Keratinocyte (primary cell): ENCODE results near the gene ZNF576. TPM values are rescaled to one million over a fixed set of nuclear protein-coding genes. Genes with fewer than 3 reads are reported as not detected.

Experiments used
- DNase-seq: peaks from one replicate; pipeline ENCODE4 v3.0.0-alpha.2; 2011; ENCODE audit warnings: low read depth, missing footprints, low spot score
- FAIRE-seq: peaks from 2 replicates; lab custom pipeline; 2011; peaks lifted over from hg19 to GRCh38; lab: Jason Lieb, UNC
- H2AFZ ChIP-seq: 2 replicates; pipeline ENCODE4 v1.6.0; 2012; ENCODE audit warnings: low read length, control low read depth, inconsistent platforms; ENCODE audit not compliant: control insufficient read depth
- H3K27ac ChIP-seq: 2 replicates; pipeline ENCODE4 v1.5.1; 2011; ENCODE audit warnings: low read length; ENCODE audit not compliant: control insufficient read depth, insufficient read depth
- H3K27me3 ChIP-seq: 3 replicates; pipeline ENCODE4 v1.6.0; 2011; ENCODE audit warnings: low read length; ENCODE audit not compliant: control insufficient read depth, insufficient read depth; ENCODE audit errors: extremely low read depth
- H3K36me3 ChIP-seq, 2 experiments: 2 replicates in 1 of 2; 3 replicates in 1 of 2; pipeline ENCODE4 v1.5.1; 2011; ENCODE audit warnings: low read length in 2 of 2, mild to moderate bottlenecking in 1 of 2; ENCODE audit not compliant: control insufficient read depth in 2 of 2, insufficient read depth in 2 of 2; ENCODE audit errors: extremely low read depth in 1 of 2
- H3K4me1 ChIP-seq: 3 replicates; pipeline ENCODE4 v1.5.1; 2011; ENCODE audit warnings: low read length; ENCODE audit not compliant: control insufficient read depth, insufficient read depth; ENCODE audit errors: extremely low read depth
- H3K4me2 ChIP-seq: 3 replicates; pipeline ENCODE4 v1.6.0; 2011; ENCODE audit warnings: low read depth, low read length; ENCODE audit not compliant: control insufficient read depth, insufficient read depth; ENCODE audit errors: extremely low read depth
- H3K4me3 ChIP-seq, 3 experiments: fragments of 200-600 bp in 1 of 3; sonication (generic) in 1 of 3; 2 replicates in 2 of 3; 3 replicates in 1 of 3; pipeline ENCODE4 v1.5.1; 2011 to 2016; ENCODE audit warnings: low read length in 3 of 3, mild to moderate bottlenecking in 3 of 3, control low read depth in 2 of 3, inconsistent platforms in 1 of 3, low read depth in 1 of 3, mixed read lengths in 1 of 3, mixed run types in 1 of 3, moderate library complexity in 1 of 3; ENCODE audit not compliant: control insufficient read depth in 2 of 3, insufficient read depth in 2 of 3; ENCODE audit errors: extremely low read depth in 1 of 3
- H3K79me2 ChIP-seq: 2 replicates; pipeline ENCODE4 v1.6.0; 2012; ENCODE audit warnings: low read length; ENCODE audit not compliant: control insufficient read depth, insufficient read depth
- H3K9ac ChIP-seq: 3 replicates; pipeline ENCODE4 v1.6.0; 2011; ENCODE audit warnings: low read length; ENCODE audit not compliant: control insufficient read depth, insufficient read depth; ENCODE audit errors: extremely low read depth
- H3K9me1 ChIP-seq: 3 replicates; pipeline ENCODE4 v1.6.0; 2011; ENCODE audit warnings: low read length; ENCODE audit not compliant: control insufficient read depth, insufficient read depth; ENCODE audit errors: extremely low read depth
- H3K9me3 ChIP-seq: 2 replicates; pipeline ENCODE4 v1.5.1; 2012; ENCODE audit warnings: low read depth, low read length; ENCODE audit not compliant: control insufficient read depth
- H4K20me1 ChIP-seq: 3 replicates; pipeline ENCODE4 v1.6.0; 2011; ENCODE audit warnings: low read length; ENCODE audit not compliant: control insufficient read depth, insufficient read depth; ENCODE audit errors: extremely low read depth
- CTCF ChIP-seq, 3 experiments: IDR thresholded peaks in 1 of 3; conservative IDR thresholded peaks in 1 of 3; optimal IDR thresholded peaks in 1 of 3; 2 replicates in 2 of 3; 3 replicates in 1 of 3; pipeline versions ENCODE3 to v1.5.1; 2011; ENCODE audit warnings: low read length in 3 of 3, mild to moderate bottlenecking in 3 of 3, moderate library complexity in 2 of 3, control low read depth in 1 of 3, inconsistent platforms in 1 of 3; ENCODE audit not compliant: insufficient read depth in 2 of 3; ENCODE audit errors: extremely low read depth in 1 of 3
- EZH2 ChIP-seq: IDR thresholded peaks from one replicate; pipeline ENCODE4 v1.6.1; 2012; ENCODE audit warnings: inconsistent platforms, mild to moderate bottlenecking, low read length, moderate library complexity
- dilution Hi-C: fragments of 300-500 bp; cut with MboI; formaldehyde crosslinking; loops from one replicate; pipeline ENCODE4 v1.7.0; 2020; ENCODE audit warnings: low sequenced_read_pairs; ENCODE audit not compliant: extremely low pct_ligation_motif_present
- polyA plus RNA-seq, 5 experiments: library from polyadenylated mRNA; depleted of rRNA in 3 of 5; stranded (reverse) in 3 of 5; stranded (forward) in 1 of 5; unstranded in 1 of 5; fragments of >200 nt; gene quantifications; 1 replicate in 1 of 5; 2 replicates in 3 of 5; 3 replicates in 1 of 5; pipeline versions ENCODE4 v1.2.1 to v1.2.3, GENCODE V29; 2011 to 2012; ENCODE audit warnings: missing spikeins in 2 of 5, low read depth in 1 of 5, low replicate concordance in 1 of 5

The ZNF576 gene
- polyA plus RNA-seq, 1 donor (not counting 4 experiments of a cell fraction or from before 2014, with no cell fraction given): 6.4 TPM

DNA sequence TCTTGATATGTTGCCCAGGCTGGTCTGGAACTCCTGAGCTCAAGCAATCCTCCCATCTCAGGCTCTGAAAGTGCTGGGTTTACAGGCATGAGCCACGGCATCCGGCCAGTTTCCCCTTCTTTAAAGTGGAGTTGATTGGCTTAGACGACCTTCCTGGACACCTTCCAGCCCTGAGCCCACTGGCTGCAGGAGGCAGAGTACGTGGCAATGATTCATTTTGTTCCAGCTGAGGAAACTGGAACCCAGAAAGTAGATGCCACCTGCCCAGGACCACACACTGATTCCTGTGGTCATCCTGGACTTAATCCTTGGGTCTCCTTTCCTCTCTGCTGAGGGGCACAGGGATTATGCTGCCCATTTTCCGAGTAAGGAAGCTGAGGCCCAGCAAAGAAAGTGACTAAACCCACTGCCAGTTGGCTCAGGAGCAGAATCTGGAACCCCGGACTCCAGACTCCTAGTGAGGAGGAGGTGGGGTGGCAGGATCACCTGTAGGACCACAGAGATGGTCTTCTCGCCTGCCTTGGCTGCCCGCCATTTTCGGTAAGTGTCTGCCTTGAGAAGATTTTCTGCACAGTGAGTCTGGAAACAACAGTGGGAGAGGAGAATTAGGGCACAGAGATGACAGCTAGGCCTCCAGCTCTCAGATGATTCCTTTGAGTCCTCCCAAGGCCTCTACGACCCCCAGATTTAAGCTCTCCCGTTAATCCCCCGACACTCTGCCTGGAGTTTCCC lies 21.8 kb upstream of the ZNF576 start:
- Histone ChIP-seq H4K20me1 (no peaks in the 10 kb centered on the region), H3K36me3 (peaks cover 0 to 4% of the 10 kb centered on the region in 2 experiments), H3K4me2 (peak overlapping the region; percentile 94), H3K4me3 (peak overlapping the region; percentile 71 to 83 (median 79)), H3K79me2 (peaks cover 20% of the 10 kb centered on the region), H3K4me1 (peaks cover 27% of the 10 kb centered on the region), H3K9me1 (no peaks in the 10 kb centered on the region), H3K27me3 (no peaks in the 10 kb centered on the region), H3K27ac (peak overlapping the region; percentile 70), H3K9ac (peak overlapping the region; percentile 90), H3K9me3 (no peaks in the 10 kb centered on the region), H2AFZ (peak overlapping the region; percentile 25)
- dilution Hi-C loops: no loop called here
- no peak for FAIRE-seq
- DNase-seq: no peak
- TF ChIP-seq EZH2: no peak
- no peak for TF ChIP-seq CTCF (optimal IDR thresholded peaks at IDR 0.05 in 1 of 3, IDR thresholded peaks at IDR 0.05 in 1 of 3, conservative IDR thresholded peaks at IDR 0.05 in 1 of 3; ENCODE audit: extremely low read depth in 1 of 3, insufficient read depth in 2 of 3, low read length in 3 of 3)

GRCh38 chr19:43575156-43575950 lies 21.0 kb upstream of the ZNF576 start, which contains the start of the genes PINLYP and XRCC1:
Gene PINLYP (plus strand): TSS chr19:43575801. CDS start chr19:43577192, 1,391 bp downstream.
Gene XRCC1 (minus strand): TSS chr19:43575527. CDS start chr19:43575458, 69 bp downstream.
- dilution Hi-C loops: no loop called here

More at GRCh38 chr19:43575156-43575950, 21.0 kb upstream of the ZNF576 start, which contains the start of the genes PINLYP and XRCC1:
- no peaks in the 10 kb centered on the region for H3K27me3 ChIP-seq
- H3K9me1 ChIP-seq: no peaks in the 10 kb centered on the region
- peak; percentile 86 for DNase-seq
- peaks cover 18% of the 10 kb centered on the region for H3K79me2 ChIP-seq
- FAIRE-seq: peak; percentile 83
- peaks cover 0 to 4% of the 10 kb centered on the region in 2 experiments for H3K36me3 ChIP-seq
- H3K27ac ChIP-seq: peak within 1 kb of the TSS; percentile 84
- TF ChIP-seq EZH2: no peak
- no peak for TF ChIP-seq CTCF (optimal IDR thresholded peaks at IDR 0.05 in 1 of 3, IDR thresholded peaks at IDR 0.05 in 1 of 3, conservative IDR thresholded peaks at IDR 0.05 in 1 of 3; ENCODE audit: extremely low read depth in 1 of 3, insufficient read depth in 2 of 3, low read length in 3 of 3)
- H2AFZ ChIP-seq: peak within 1 kb of the TSS; percentile 92
- peak within 1 kb of the TSS; percentile 90 for H3K9ac ChIP-seq
- peak within 1 kb of the TSS; percentile 98 for H3K4me2 ChIP-seq
- peak within 1 kb of the TSS; percentile 71 to 83 (median 79) for H3K4me3 ChIP-seq
- no peaks in the 10 kb centered on the region for H3K9me3 ChIP-seq
- H3K4me1 ChIP-seq: peaks cover 21% of the 10 kb centered on the region
- no peaks in the 10 kb centered on the region for H4K20me1 ChIP-seq
